Peyer's patch (tissue), 4 donors: ENCODE data around the gene GPBP1.

Experiments
- CTCF ChIP-seq, 6 experiments: fragments of 450-650 bp in 4 of 6; fragments of 200-600 bp in 2 of 6; sonication (generic) in 1 of 6; IDR thresholded peaks; one replicate each; pipeline ENCODE4 v1.5.1; 2017 to 2019; ENCODE audit warnings: antibody characterized with exemption in 6 of 6, mild to moderate bottlenecking in 3 of 6, moderate library complexity in 1 of 6
- POLR2A ChIP-seq, 2 donors: fragments of 450-650 bp; IDR thresholded peaks; one replicate each; pipeline ENCODE4 v1.5.1; 2017; ENCODE audit warnings: antibody characterized with exemption in 2 of 2, mild to moderate bottlenecking in 2 of 2, moderate library complexity in 2 of 2

DNA sequence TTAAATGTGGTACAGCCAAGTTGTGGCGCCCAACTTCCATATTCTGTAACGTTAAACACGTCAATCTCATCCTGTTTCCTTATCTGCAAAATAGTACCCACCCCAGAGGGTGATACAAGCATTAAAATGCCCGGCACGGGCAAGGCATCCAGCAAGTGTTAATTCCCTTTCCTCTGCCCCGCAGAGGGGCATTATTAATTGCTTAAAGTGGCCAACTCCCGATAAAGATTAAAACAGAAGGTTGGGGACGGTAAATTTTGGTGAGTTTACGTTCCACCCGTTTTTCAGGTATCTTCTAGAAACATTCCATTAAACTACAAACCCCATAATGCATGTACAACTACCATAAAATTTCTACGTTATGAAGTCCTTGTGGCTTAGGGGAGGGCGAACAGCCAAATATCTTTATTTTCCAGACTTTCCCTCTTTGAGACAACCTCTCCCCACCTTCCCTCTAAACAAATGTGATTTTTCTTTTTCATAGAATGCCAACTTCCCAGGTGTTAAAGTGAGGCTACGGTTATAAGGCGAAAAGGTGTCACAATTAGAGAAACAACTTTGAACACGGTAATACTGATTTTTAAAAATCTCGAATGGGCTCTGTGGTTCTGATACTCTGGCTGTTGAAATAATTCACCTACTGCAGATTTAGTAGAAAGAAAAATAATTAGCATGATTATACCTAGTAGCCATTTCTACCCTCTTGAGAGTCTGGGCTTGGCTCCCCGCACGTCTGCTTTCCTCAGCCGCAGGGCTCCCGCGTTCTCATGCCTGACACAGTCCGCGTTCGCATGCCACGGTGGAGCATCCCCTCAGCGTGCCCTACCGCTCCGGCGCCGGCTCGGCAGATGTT lies 1.2 kb upstream of the GPBP1 start:
- TF ChIP-seq POLR2A (IDR thresholded peaks at IDR 0.05) (no peak), CTCF (IDR thresholded peaks at IDR 0.05) (no peak)
